Lung (tissue), 12 donors: ENCODE measurements around the gene ADAMTS17. TPM values are rescaled to one million over a fixed set of nuclear protein-coding genes. Genes with fewer than 3 reads are reported as not detected.

Experiments
- ATAC-seq: fragments of 200-7000 bp; cut with Tn5 transposase; one replicate; pipeline ENCODE4 v1.9.1; 2020; ENCODE audit warnings: moderate number of reproducible peaks; ENCODE audit not compliant: insufficient read depth, low FRiP score
- DNase-seq, 3 donors: peaks; one replicate each; pipeline ENCODE4 v3.0.0-alpha.2; 2013 to 2017
- H3K27ac ChIP-seq, 2 donors: one replicate each; pipeline ENCODE4 v1.5.1; 2013; ENCODE audit warnings: mild to moderate bottlenecking in 2 of 2, moderate library complexity in 2 of 2, control low read depth in 1 of 2, inconsistent platforms in 1 of 2, low read depth in 1 of 2, low read length in 1 of 2
- H3K27me3 ChIP-seq, 3 donors: one replicate each; pipeline ENCODE4 v1.5.1; 2013; ENCODE audit warnings: low read length in 2 of 3; ENCODE audit not compliant: control insufficient read depth in 3 of 3, insufficient read depth in 3 of 3
- H3K36me3 ChIP-seq, 4 donors: one replicate each; pipeline ENCODE4 v1.5.1; 2013; ENCODE audit warnings: low read length in 4 of 4, mild to moderate bottlenecking in 1 of 4, moderate library complexity in 1 of 4; ENCODE audit not compliant: control insufficient read depth in 4 of 4, insufficient read depth in 4 of 4
- H3K4me1 ChIP-seq, 5 donors: one replicate each; pipeline ENCODE4 v1.5.1; 2013; ENCODE audit warnings: low read length in 5 of 5, mild to moderate bottlenecking in 2 of 5, moderate library complexity in 1 of 5; ENCODE audit not compliant: control insufficient read depth in 5 of 5, insufficient read depth in 5 of 5
- H3K4me3 ChIP-seq: one replicate; pipeline ENCODE4 v1.5.1; 2013; ENCODE audit warnings: mild to moderate bottlenecking, control low read depth, moderate library complexity
- H3K9ac ChIP-seq, 2 donors: one replicate each; pipeline ENCODE4 v1.5.1; 2013; ENCODE audit warnings: low read length in 2 of 2, control low read depth in 1 of 2; ENCODE audit not compliant: insufficient read depth in 1 of 2
- H3K9me3 ChIP-seq, 4 donors: one replicate each; pipeline ENCODE4 v1.5.1; 2013; ENCODE audit warnings: low read length in 3 of 4, mild to moderate bottlenecking in 1 of 4, moderate library complexity in 1 of 4; ENCODE audit not compliant: control insufficient read depth in 4 of 4, insufficient read depth in 3 of 4
- CTCF ChIP-seq: IDR thresholded peaks from 2 replicates; pipeline ENCODE4 v1.5.1; 2012; ENCODE audit warnings: mild to moderate bottlenecking; ENCODE audit errors: control extremely low read depth, extremely low read depth
- WGBS, 2 donors: extraction: QIAGEN DNeasy Blood & Tissue Kit; methylation state at CpG; one replicate each; pipeline ENCODE4 v1.1.7; 2013; 5-methylcytosine and 5-hydroxymethylcytosine counted together
- polyA plus RNA-seq, 2 donors: library from polyadenylated mRNA; stranded (reverse); fragments of 200-250 nt; gene quantifications; one replicate each; pipeline ENCODE4 v1.2.1, GENCODE V29; 2013
- total RNA-seq, 2 donors: library from RNA; depleted of rRNA in 1 of 2; stranded (reverse); fragments of >200 nt in 1 of 2; gene quantifications; one replicate each; pipeline ENCODE4 v1.2.1, GENCODE V29; 2014 to 2021
- donor health status: control.
- donor health status: control.
- donor health status: Bipolar disorder and iron deficiency.
- donor health status: healthy.
- donor health status: DM: yes; HTN: yes; CAD: no.

The ADAMTS17 gene
- total and polyA plus RNA-seq, 4 donors, result 0.47 to 6.6 (median 2.2) TPM

DNA sequence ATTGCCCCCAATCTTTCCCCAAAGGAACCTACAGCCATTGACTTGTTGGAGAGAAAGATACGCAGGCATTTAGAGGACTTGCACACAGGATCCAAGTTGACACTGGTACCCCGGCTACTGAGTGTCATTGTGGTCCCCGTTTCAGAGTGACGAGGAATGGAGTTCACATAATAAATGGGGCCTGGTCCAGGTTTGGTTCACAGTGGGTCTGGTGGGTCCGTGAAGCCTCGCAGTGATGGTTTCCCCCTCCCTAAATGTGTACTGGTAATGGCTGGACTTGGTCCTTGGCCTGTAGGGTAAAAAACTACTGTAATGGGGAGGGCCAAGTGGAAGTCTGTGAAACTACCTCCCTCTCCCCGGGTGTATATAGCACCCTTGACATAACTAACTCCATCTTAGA, 376.4 kb downstream of the ADAMTS17 start:
- no peak for TF ChIP-seq CTCF
- DNase-seq (no peak), ATAC-seq (no peak)
- 94 to 96% methylated on average over 7 of the region's 7 CpGs for WGBS, 2 donors
- Histone ChIP-seq H3K4me3 (no peak overlapping the region), H3K9ac (no peak overlapping the region), H3K9me3 (no peaks in the 10 kb centered on the region), H3K4me1 (no peaks in the 10 kb centered on the region), H3K27me3 (no peaks in the 10 kb centered on the region), H3K36me3 (no peaks in the 10 kb centered on the region), H3K27ac (no peak overlapping the region)

DNA sequence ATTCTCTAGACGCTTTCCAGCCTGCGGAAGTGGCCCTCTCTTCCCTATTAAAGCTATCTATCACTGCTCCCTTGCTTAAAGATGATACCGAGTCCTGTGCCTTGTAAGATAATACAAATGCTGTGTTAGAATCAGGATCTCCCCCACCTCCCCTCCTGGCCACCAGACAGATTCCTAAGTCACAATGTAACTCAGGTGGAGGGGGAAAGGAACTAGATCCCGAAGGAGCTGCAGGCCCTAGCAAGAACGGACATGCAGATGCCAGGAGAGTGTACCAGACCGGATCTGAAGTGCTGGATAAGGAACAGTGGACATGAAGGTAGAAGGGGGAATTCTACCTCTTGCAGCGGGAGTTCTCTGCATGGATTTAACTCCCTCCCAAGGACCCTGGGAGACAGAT, 377.8 kb downstream of the ADAMTS17 start:
- no peak for DNase-seq
- no peak for ATAC-seq
- 96 to 98% methylated on average over 7 of the region's 7 CpGs for WGBS, 2 donors
- Histone ChIP-seq H3K9ac (no peak overlapping the region), H3K4me1 (peaks cover 0 to 10% (median 1%) of the 10 kb centered on the region in 5 donors), H3K4me3 (no peak overlapping the region), H3K36me3 (no peaks in the 10 kb centered on the region), H3K27me3 (no peaks in the 10 kb centered on the region), H3K9me3 (no peaks in the 10 kb centered on the region), H3K27ac (no peak overlapping the region)
- TF ChIP-seq CTCF, result no peak

GRCh38 chr15:99963096-99963825, 378.5 kb downstream of the ADAMTS17 start:
- ATAC-seq (no peak), DNase-seq (no peak)

More at GRCh38 chr15:99963096-99963825, 378.5 kb downstream of the ADAMTS17 start:
- WGBS, 2 donors, result 68 to 70% methylated on average over 8 of the region's 8 CpGs
- no peak for TF ChIP-seq CTCF
- Histone ChIP-seq H3K4me3 (no peak overlapping the region), H3K36me3 (no peaks in the 10 kb centered on the region), H3K9ac (no peak overlapping the region), H3K4me1 (peaks cover 0 to 17% (median 8%) of the 10 kb centered on the region in 5 donors), H3K9me3 (no peaks in the 10 kb centered on the region), H3K27me3 (no peaks in the 10 kb centered on the region), H3K27ac (no peak overlapping the region)
